DMS53 (cell line): ENCODE data around the gene LHFPL6.

Experiments
- DNase-seq: peaks from one replicate; lab custom pipeline; 2025; lab: John Stamatoyannopoulos, UW

LHFPL6 gene

DNA sequence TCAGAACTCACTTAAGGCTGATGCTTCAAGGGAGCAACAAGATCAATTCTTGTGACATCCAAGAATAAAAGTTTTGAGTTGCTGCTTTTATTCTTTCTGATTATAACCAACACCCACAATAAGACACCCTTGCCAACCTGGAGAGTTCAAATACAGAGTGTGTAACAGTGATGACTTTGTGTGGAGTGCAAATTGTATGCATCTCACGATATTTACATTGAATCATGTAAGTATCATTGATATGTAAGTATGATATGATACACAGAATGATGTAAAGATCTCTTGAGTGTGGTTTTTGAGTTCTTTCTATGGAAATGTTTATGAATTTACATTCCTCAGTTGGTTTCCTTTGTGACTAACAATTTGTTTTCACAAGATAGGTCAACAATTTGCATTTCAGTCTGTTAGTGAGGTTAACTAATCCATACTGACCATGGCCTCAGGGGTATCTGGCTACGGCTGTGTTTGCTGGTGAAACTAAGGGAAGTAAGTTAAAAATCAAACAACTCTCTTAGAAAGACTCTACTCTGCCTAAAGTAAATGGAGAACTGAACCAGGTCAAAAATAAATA, 12.4 kb downstream of the LHFPL6 start:
- DNase-seq = no peak

DNA sequence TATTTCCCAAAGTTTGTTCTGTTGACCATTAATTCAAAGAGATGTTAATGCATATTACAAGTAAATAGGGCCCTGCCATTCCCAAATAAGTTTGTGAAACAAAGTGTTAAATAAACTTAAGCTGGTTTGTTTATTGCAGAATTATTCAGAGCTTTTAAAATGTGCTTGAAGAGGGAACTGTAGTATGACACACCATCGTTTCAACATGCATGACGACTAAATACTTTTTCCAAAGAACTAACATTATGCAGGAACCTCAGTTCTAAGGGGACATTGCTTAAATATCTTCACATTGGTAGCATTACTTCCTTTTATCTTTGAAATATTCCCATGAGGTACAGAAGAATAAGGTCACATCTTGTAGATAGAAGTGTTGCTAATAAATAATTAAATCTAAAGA, 14.6 kb downstream of the LHFPL6 start:
- no peak for DNase-seq

DNA sequence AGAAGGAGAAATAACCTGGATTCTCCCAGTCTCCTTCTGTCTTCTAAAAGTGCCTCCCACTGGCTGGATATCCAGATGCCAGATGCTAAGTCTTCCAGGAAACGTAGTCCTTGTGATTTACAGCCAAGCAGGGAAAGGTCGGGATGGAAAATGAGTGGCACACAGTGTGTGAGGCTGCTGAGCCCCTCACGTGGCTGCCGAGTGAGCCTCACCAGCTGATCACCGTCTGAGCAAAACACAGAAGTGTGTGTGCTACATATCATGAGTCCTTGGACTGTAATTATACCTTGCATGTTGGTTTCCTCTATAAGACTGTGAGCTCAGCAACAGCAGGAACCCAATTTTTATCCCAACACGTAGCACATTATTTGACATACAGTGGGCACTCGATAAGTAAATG, 15.1 kb downstream of the LHFPL6 start:
- no peak for DNase-seq

- DNase-seq = no peak
These were observed 15.9 kb downstream of the LHFPL6 start for GRCh38 chr13:39586958-39587605.

- DNase-seq = no peak
These were observed 16.8 kb downstream of the LHFPL6 start for GRCh38 chr13:39586151-39586550.

GRCh38 chr13:39585219-39585618, 17.8 kb downstream of the LHFPL6 start:
- no peak for DNase-seq

GRCh38 chr13:39580881-39581575, 22.0 kb downstream of the LHFPL6 start:
- no peak for DNase-seq

GRCh38 chr13:39578821-39579291, 24.1 kb downstream of the LHFPL6 start:
- no peak for DNase-seq

GRCh38 chr13:39577838-39578491, 25.0 kb downstream of the LHFPL6 start:
- peak; percentile 54 for DNase-seq

DNA sequence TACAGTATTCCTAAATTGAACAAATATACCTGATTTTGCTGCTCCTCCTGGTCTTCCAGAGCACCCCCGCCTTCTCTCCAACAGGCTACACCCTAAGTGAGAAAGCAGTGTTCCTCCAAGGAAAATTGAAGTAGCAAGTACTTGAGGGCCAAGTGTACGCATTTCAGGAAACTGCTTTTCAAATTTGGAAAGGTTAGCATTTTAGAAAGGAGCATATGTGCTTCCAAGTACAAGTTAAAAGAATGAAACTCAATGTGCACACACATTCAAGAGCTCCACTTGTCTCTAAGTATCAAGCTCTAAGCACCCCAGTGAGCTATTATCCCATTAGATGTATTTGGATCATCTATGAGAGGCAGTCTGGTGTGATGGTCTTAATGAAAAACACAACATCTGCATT, 25.8 kb downstream of the LHFPL6 start:
- no peak for DNase-seq

GRCh38 chr13:39575641-39576238, 27.3 kb downstream of the LHFPL6 start:
- no peak for DNase-seq

- DNase-seq = no peak
These were observed 31.4 kb downstream of the LHFPL6 start for GRCh38 chr13:39571502-39572092.

DNA sequence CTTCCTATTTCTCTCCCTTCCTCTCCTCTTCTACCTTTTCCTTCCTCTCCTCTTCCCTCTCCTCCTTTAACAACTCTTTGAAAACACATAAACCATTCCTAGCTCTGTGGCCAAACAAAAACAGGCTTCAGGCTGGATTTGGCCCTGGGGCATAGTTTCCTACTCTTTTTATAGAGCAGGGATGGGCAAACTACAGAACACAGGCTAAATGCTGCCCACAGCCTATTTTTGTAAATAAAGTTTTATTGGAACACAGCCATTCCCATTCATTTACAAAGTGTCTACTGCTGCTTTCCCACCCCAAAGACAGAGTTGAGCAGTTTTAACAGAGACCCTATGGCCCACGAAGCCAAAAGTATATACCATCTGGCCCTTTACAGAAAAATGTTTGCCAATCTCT, 35.4 kb downstream of the LHFPL6 start:
- no peak for DNase-seq

DNA sequence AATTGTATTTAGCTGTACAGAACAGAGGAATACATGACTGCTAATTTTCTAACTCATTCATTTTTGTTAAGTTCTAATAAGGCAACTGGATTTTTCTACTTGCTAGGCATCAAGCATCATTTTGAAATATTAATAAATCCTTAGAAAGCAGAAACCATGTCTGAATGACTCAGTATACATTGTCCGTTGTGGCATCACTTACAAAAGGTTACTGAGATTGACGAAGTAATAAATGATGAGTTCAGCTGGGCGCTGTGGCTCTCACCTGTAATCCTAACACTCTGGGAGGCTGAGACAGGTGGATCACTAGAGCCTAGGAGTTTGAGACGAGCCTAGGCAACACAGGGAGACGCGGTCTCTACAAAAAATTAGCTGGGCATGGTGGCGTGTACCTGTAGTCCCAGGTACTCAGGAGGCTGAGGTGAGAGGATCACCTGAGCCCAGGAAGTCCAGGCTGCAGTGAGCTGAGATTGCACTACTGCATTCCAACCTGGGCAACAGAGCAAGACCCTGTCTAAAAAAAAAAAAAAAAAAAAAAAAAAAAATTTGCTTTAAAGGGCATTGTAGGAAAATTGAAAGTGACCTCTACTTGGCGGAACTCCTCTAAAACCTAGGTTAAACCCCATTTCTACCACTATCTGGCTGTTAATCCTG, 36.6 kb downstream of the LHFPL6 start:
- DNase-seq = no peak

GRCh38 chr13:39565036-39565949, 37.7 kb downstream of the LHFPL6 start:
- no peak for DNase-seq

- DNase-seq = no peak
These were observed 39.6 kb downstream of the LHFPL6 start for GRCh38 chr13:39563470-39563735.

- no peak for DNase-seq
These were observed 41.0 kb downstream of the LHFPL6 start for GRCh38 chr13:39561971-39562370.

- DNase-seq = no peak
These were observed 43.1 kb downstream of the LHFPL6 start for GRCh38 chr13:39559847-39560246.

DNA sequence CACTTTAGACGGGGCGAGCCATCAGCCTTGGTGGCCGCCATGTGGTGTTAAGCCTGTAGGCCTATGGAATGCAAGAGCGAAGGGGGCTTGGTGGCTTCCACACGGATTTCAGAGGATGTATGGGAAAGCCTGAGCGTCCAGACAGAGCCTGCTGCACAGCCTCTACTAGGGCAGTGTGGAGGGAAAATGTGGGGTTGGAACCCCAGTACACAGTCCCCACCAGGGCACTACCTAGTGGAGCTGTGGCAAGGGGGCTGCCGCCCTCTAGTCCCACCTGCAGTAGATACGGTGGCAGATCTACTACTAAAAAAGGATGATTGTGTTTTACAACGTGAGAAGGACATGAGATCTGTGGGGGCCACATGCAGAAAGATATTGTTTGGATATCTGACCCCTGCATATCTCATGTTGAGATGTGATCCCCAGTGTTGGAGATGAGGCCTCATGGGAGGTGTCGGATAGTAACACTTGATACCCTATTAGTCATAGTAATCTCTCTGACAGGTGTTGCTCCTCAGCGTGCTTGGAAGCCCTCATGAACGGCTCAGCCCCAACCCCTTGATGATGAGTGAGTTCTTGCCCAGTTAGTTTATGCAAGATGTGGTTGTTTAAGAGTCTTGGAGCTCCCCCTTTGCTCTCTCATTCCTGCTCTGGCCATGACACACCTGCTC, 45.6 kb downstream of the LHFPL6 start:
- DNase-seq = peak; percentile 15

GRCh38 chr13:39556866-39557265, 46.1 kb downstream of the LHFPL6 start:
- DNase-seq = no peak
